Kidney tubule cell (primary cell): Measurements from ENCODE around the gene KCNAB1.

Experiments
- DNase-seq: peaks from one replicate; pipeline ENCODE4 v3.0.0-alpha.2; 2018; ENCODE audit warnings: low spot score

KCNAB1 gene

DNA sequence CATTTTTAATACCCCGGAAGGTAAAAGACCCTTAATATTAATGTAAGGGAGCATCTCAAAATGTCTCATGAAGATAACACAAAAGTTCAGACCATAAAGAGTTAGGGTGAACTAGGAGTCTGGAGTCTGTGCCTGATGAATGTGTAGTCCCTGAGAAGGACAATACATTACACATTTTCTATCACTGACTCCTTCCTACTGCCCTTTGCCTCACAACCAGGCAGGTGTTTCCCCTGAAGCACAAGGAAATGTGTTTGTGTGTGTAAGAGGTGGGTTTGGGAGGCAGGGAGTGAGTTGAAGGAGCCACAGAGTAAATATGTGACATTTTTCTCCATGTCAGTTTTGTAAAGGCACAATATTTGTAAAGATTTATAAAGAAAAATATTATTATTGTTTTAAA is 375.4 kb downstream of the KCNAB1 start:
- no peak for DNase-seq

DNA sequence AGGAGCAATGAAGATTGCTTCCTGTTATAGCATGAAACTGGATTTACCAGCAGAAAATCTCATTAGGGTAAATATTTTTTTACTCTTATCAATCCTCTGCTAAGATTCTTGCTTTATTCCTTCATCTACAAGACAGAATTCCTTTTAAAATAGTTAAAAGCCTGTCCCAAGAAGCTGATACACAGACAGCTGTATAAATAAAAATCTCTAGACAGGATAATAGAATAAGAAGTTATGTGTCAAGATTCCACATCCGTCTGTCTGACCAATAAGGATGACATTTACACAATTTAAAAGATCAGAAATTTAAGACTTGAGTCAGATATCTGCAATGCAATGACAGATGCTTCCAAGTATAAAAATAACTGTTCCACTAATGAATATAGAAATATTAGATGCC is 376.9 kb downstream of the KCNAB1 start:
- no peak for DNase-seq

DNA sequence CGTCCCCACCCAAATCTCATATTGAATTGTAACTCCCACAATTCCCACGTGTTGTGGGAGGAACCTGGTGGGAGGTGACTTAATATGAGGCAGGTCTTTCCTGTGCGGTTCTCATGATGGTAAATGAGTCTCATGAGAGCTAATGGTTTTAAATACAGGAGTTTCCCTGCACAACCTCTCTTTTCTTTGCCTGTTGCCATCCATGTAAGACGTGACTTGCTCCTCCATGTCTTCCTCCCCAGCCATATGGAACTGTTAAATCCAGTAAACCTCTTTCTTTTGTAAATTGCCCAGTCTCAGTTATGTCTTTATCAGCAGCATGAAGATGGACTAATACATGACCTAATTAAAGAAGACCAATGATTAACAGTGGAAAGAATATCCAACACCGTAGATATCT is 377.9 kb downstream of the KCNAB1 start:
- no peak for DNase-seq

DNA sequence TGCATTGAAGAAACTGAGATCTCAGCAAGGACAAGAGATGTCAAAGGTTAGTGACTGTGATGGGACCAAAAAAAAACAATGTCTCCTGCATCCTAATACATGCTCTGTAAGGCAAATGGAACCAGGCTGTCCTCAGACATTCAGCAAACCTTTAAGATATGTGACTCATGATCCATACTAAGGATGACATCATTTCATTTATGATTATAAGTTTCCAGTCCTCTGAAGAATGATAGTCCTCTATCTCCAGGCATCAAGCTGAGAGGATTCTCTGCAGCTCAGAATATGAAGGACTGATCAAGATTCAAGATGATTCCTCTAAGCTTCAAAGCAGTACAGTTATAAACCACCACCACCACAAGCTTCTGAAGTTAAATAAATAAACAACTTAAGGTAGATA is 386.9 kb downstream of the KCNAB1 start:
- DNase-seq: no peak

DNA sequence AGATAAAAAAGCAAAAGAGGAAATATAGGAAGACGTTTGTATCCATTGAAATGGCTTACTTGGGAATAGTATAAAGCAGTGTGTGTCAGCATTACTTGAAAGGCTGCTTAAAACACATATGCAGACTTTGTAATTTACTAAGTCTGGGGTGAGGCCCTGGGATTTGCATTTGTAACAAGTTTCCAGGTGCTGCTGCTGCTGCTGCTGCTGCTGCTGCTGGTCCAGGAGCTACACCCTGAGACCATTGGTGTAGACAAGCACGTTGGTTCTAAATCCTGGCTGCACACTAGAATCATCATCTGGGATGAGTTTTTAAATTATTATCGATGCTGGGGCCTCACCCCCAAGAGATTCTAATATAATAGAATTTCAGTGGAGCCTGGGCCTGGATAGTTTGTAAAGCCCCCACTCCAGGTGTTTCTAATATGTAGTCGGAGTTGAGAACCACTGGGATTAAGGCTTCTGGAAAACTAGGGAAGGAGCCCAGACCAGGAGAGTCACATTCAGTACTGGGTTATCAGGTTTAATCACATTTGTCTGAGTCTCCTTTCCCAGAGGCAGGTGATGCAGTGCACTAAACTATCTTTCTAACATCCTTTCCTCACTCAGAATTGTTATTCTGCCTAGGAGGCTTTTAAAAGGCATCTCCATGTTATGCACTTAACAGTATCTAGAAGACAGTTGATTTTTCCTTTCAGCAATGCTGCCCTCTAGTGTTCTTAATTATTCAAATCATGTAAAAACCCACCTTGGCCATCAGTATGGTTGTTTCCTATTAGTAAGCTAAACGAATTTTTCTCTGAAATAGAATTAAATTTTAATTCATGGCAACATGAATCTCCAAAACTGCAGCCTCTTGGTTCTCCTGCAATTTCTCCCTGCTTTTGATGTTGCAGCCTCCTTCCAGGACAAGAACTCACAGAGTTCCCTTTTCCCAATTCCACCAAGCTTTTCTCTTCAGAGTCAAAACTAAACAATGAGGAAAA is 389.1 kb downstream of the KCNAB1 start:
- peak; percentile 62 for DNase-seq

DNA sequence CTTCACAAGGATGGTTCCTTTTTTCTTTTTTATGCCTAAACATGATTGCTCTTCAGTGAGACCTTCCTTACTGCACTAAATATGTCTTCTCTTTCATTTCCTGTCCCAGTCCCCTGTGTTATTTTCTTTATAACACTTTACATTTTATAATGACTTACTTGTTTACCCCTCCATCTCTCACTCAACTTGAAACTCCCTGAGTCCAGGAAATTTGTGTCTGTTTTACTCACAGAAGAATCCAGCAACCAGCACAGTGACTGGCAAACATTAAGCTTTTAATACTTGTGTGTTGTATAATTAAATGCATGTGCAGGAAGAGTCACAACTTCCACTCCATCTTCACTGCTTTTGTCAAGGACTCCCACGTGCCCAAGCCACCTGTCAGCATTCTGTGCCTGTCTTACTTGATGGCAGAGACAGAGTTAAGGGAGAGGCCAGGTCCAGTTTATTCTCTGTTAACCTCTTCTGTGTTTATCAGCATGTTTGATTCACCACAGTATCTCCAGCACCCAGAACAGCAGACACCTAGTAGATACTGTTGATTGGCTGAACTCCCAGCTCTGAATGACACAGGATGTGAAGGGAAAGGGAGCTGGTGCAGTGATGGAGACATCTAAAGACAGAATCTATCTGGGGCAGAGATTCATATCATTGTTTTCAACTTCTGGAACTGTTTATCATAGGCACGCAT is 391.8 kb downstream of the KCNAB1 start:
- DNase-seq: no peak

DNA sequence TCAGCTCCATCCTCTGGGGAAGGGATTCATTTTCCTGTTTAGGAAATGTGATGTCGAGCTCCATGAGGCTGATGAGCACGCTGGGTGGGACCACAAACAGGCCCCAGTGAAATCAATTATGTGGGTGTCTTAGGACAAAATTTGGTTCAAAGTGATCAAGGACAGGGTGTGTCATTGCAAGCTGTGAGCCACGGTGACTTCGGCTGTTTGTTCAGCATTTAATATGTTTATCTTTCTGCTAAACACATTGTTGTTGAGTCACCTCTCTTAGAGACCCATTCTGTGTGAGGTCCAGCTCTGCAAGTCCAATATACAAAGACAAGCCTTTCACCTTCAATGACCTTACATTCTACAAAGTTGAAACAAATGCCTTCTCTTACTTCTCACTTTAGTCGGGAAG is 393.2 kb downstream of the KCNAB1 start:
- DNase-seq: no peak

DNA sequence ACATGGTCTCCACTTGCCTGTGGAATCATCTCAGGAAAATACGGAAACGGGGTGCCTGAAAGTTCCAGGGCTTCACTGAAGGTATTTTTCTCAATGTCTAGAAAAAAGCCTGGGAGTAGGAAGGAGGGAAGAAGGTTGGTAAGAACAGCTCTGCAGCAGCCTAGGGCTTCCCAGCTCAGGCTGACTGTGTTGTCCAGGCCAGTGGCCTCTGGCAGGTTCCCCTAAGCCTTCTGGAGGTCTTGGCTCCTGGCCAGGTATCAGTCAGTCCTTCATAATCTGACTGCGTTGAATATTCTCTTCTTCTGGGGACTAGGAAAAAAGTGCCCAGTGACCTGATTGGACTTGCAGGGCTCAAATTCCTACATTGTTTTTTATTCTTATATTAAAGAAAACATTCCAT is 395.9 kb downstream of the KCNAB1 start:
- no peak for DNase-seq

DNA sequence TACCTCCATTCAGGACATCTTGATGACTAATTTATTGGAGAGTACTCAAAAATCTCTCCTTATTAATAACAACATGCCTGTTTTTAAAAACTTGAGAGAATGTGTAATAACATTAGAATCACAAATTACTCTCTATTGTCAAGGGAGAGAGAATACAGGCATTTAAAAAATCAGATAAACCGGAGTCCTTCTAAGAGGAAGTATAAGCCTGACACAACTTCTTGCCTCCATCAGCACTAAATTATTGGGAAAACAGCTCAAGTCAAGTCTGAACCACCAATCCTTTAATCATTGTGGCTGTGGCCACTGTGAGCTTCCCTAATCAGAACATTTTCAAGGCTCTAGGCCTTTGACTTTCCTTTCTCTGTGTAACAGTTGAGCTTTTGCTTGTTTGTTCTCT is 396.6 kb downstream of the KCNAB1 start:
- DNase-seq: no peak

DNA sequence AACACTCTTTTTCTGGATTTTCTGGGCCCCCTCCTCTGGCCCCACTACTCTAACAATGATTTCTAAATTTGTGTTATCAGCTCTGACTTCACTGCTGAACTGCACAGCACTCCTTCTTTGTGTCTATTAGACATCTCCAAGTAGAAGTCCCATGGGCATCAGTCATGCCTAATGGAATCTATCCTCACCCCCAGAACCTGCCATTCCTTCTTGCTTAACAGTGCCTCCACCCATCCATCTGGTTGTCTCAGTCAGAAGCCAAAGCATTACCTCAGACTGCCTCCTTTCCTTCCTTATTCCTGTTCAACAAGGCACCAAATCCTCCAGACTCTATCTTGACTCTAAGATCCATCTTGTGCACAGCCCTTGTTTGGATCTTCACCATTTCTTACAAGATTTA is 398.3 kb downstream of the KCNAB1 start:
- peak; percentile 52 for DNase-seq

DNA sequence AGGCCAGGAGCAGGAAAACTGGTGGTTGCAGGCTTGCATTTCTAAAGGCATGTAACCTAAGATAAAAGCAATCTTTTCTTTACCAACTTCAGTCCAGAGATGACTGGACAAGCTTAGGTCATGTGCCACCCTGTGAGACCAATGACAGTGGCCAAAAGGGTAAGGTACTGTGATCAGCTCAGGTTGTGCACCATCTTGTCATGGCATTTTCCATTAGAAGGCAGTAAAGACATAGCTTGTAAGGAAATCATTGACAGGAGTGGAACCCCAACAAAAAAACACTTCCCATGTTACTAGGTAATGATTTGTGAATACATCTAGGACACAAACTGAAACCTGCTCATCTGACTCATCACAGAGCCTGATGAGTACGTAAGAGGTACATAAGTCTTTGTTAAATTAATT is 399.4 kb downstream of the KCNAB1 start:
- peak; percentile 86 for DNase-seq

DNA sequence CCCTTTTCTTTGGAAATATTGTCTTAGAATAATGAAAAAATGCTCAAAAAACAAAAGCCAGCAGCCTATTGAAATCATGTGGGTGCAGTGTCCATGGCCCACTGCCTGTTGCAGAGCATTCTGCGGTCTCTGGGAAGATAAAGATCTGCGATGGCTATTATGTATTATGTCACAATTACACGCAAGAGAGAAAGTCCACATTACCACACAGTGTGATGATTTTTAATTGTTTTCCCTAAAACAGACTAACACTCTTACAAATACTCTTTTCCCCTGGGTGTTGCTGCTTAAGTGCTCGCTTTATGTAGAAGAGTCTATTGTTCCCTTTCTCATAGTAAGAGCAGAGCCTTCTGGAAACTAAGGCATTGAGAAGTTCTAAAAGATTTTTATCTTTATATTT is 402.3 kb downstream of the KCNAB1 start:
- DNase-seq: no peak

DNA sequence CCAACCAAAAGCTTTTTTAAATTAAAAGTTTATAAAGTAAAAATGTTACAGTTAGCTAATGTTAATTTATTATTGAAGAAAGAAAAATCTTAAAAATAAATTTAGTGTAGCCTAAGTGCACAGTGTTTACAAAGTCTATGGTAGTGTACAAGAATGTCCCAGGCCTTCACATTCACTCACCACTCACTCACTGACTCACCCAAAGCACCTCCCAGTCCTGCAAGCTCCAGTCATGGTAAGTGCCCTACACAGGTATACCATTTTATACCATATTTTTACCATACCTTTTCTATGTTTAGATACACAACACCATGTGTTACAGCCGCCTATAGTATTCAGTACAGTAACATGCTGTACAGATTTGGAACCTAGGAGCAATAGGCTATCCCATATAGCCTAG is 405.4 kb downstream of the KCNAB1 start:
- peak; percentile 45 for DNase-seq

DNA sequence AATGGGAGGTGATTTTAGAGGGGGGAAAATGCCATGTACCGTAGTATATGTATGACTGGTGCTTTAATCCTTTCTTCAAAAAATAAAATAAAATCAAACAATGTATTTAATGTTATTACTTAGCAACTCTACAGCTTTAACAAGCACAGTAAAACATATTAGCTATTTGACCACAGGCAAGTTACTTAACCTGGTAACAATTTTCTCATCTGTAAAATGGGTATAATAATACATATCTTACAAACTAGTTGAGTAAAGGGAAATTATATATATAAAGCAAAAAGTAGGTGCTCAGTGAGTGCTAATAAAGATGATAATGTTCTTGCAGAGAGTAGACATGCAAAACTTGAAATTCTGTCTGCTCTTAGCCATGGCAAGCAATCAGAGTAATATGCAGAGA is 406.7 kb downstream of the KCNAB1 start:
- DNase-seq: no peak

DNA sequence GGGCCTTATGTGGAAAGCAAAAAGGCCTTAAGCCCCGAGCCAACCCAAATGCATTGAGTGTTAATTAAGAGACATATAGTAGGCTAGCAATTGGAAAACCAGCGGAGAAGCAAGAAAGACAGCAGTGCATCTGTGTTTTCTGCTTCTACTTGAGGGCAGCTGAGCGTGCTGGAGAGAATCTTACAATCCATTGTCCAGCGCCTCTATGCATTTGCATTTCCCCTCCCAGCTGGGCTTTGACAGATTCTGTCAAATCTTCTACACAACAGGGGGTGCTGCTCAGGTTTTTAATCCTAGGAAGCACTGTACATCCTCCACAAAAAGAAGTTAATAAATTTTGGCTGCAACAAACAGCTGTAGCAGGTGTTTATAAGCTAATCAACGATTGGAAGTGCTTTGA is 410.6 kb downstream of the KCNAB1 start:
- no peak for DNase-seq

DNA sequence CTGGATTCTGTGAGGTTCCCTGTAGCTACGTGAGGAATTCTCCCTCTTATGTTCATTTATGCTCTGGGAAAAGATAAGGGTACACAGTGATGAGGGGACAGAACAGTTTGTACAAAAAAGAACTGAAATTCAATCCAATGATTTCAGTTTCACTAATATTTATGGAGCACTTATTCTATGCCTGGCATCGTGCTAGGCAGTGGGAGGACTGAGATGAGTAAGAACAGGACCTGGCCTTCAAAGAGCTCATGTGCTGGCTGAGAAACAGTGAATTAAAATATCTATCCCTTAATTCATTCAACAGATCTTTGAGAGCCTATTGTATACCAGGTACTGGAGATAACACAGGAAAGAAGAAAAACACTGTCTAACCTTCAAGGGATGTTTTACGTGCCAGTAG is 412.4 kb downstream of the KCNAB1 start:
- no peak for DNase-seq

DNA sequence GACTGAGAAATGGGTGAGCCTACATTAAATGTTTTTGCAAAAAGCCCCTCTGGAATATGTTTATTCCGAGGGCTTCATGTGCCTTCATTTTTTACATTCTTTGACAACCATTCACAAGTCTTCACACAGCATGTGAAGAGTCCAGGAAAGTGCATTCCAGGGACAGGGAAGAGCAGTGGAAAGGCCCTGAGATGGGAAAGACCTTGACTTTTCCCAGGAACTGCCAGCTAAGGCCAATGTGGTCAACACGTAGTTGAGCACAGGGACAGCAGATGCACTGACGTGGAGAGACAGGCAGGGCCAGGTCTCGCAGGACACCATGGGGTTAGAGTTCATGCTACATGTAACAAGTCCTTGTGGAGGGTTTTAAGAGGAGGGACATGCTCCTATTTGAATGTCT is 412.8 kb downstream of the KCNAB1 start:
- DNase-seq: peak; percentile 39

DNA sequence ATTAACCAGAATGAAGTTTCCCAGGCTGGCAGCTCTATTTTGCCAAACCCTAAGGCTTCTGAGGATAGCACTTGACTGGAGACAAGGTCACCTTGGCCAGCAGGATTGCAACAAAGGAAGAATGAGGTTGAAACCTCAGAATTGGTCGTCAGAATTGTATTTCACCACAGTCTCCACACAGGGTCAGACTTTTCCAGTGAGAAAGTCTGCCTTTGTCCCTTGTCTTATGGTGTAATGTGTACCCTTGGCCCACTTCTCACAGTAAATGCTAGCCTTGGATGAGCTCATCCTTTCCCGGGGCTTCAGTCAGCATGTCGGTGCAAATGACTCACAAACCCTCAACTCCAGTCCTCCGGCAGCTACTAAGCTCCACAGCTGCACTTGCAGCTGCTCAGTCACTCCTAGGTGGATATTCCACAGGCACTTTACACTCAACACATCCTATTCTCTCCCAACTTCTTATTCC is 414.8 kb downstream of the KCNAB1 start:
- DNase-seq: peak; percentile 98

DNA sequence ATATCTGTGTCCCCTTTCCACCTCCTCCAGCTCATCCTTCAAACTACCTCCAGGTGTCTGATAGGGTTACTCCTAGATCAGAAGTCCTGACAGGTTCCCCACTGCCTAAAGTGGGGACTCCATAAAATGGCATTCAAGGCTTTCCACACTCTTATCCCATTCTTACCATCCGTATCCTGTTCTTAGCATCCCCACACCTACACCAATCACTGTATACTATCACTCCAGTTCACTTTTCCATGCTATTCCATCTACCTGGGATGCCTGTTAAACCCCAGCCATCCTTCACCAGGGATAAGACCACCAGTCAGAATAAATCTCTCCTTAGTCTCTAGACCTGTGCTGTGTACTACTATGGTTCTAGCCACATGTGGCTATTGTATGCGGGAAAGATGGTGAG is 415.4 kb downstream of the KCNAB1 start:
- no peak for DNase-seq

DNA sequence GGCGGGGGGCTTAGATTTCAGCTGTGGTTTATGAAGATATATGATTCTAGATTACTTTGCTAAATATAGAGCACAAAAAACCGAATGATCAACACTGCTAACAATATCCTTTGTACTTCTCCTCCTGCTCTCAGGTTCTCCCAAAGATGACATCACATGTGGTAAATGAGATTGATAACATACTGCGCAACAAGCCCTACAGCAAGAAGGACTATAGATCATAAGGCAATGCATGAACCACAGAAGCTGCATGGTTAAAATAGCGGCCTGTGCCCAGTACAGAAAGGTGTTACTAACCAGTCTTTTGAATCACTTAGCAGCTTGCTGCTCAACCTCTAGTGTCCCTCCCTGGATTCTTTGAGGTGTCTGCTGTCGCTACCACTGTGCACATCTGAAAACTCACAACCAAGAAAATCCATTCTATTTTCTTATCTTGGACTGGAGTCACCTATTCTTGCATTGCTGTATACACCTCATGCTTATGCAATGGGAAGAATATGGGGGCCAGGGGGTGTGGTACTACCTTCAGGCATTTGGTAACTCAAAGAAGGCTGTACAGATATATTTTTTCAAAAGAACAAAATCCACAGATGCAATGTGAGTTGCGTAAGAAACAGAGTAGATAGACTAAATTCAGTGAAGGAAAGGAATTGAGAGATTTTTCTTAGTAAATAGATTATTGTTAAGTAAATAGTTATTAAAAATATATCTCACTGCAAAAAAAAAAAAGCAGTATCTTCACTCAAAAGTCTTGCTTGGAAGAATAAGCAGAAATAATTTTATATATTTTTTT is 416.3 kb downstream of the KCNAB1 start:
- no peak for DNase-seq

DNA sequence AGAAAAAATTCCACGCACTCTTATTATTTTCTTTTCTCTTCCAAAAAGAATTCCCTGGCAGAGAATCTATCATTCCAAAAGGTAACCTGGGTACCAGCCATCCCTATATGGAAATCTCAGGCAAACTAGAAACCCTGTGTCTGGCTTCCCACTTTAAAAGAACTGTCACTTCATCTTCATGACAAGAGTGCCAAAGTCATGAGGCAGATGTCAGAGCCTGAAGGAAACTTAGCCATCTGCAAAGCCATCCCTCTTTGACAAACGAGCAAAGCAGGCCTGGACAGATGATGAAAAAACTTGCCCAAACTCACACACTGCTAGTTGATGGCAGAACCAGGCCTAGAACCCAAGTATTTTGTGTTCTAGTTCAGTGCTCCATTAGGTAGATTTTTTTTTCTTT is 418.7 kb downstream of the KCNAB1 start:
- no peak for DNase-seq

DNA sequence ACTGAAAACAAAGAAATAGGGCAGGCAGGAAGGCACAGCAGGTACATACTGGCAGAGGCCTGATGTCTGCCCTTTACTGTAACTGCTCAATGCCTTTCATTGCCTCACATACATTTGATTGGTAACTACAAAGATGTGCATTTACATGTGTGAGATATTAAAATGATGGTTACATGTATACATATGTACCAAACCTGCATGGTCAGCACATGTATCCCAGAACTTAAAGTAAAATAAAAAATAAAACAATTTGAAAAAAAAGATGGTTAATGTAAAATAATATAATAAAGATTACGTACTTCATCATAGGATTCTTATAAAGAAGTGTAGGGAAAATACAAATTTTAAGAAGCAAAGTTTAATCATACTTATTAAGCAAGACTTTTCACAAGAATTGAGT is 419.4 kb downstream of the KCNAB1 start:
- DNase-seq: no peak
